GM18858 (cell line): Measurements from ENCODE around the gene SPATA13.

ENCODE experiments used
- ATAC-seq: cut with Tn5 transposase; IDR thresholded peaks from one replicate; pipeline ENCODE4 v1.9.1; 2021; ENCODE audit not compliant: unreplicated experiment

Gene SPATA13

DNA sequence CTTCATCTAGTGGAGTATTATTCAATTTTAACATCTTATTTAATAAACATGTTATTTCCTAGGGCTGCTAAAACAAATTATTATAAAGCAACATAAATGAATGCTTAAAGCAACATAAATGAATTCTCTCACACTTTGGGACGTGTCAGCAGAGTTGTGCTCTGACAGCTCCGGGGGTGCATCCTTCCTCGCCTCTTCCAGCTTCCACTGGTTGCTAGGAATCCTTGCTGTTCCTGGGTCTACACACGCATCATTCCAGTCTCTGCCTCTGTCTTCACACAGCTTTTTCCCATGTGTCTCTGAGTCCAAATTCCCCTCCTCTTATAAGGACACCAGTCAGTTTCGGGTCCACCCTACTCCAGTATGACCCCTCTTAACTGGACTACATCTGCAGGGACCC, 21.6 kb upstream of the SPATA13 start:
- ATAC-seq: no peak

DNA sequence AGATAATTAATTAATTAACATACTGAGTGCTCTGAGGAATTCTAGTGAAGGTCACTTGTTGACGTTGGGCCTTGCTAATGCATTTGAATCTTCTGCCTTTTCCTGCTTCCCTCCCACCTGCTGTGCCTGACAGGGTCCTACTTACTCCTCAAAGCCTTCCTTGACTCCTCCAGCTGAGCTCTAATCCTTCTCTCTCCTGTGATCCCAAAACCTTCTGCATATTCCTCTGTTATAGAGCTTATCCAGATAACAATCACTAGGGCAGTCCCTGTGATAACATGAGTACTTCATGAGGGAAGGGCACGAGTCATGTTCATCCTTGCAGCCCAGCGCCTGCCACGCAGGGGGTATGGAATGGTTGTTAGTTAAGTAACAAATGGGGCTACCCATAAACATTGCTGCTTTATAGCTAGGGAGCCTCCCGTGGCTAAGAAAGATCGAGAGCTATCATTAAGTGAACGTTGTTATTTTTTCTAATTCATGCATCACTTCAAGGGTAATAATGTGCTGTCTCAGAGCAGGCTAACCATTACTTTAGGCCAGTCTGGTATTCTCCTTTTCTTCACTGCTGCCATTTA, 19.1 kb upstream of the SPATA13 start:
- no peak for ATAC-seq

DNA sequence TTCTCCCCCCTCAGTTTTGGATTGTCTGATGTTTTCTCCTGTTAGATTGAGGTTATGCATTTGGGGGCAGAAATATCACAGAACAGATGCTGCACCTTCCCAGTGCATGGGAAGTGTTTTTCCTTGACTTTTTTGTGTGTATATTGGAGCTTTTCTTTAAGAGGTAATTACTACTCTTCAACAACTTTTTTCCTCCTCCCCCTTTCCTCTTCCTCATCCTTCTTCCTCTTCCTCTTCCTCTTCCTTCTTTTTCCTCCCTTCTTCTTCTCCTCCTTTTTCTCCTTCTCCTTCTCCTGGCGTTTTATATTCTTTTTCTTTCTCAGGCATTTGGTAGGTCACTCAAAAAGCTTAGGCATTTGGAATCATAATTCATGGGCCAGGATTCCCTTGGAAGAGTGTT, 18.1 kb upstream of the SPATA13 start:
- ATAC-seq: no peak

DNA sequence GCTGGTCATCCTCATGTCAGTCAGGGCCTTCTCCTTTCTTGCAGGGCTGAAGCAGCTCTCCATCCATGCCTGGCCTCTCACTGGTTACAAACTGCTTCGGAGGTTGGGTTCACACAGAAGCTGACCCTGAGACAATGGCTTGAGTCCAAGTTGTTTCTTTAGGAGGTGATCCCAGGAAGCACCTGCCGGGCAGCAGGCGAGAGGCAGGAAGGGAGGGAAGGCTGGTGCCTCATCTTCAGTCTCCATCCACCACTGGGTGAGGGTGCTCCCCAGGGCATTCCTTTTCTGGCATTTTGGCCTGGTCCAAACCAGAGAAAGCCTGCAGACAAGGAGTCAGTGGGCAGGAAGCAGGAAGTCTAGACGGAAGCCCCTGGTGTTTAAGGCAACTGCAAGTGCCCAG, 17.6 kb upstream of the SPATA13 start:
- no peak for ATAC-seq

DNA sequence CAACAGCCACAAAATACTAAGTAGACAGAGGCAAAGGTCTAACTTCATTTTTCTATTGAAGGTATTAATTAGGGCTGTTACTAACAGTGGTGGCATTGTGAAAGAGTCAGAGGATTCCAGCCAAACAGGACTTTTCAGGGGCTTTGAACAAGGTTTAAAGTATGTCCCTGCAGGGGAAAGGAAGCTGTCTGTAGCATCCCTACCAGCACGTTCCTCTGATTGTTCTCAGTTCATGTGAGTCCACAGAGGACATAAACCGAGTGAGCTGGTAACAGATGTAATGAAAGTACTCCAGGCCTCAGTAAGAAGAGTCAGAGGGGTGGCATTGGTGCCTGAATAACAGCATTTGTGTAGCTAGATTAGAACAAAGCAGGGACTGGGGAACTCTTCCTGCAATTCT, 15.3 kb upstream of the SPATA13 start:
- ATAC-seq: no peak

DNA sequence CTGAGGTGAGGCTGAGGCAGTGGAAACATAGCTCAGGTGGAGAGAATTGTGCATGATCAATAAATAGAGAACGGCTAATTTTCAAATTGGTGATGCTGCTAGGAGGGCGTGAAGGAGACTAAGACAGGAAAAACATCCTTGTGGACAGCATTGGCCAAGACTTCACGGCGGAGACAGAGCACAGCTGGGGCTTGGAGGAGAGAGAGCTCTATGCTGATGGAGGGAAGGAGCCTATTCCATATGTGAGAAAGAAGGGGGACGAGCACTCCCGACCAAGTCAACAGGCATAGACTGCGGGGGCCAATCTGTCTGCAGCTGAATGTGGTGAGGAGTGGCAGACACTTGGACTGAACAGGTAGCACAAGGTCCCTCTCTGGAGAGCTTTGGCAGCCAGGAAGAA, 14.8 kb upstream of the SPATA13 start:
- ATAC-seq: no peak

DNA sequence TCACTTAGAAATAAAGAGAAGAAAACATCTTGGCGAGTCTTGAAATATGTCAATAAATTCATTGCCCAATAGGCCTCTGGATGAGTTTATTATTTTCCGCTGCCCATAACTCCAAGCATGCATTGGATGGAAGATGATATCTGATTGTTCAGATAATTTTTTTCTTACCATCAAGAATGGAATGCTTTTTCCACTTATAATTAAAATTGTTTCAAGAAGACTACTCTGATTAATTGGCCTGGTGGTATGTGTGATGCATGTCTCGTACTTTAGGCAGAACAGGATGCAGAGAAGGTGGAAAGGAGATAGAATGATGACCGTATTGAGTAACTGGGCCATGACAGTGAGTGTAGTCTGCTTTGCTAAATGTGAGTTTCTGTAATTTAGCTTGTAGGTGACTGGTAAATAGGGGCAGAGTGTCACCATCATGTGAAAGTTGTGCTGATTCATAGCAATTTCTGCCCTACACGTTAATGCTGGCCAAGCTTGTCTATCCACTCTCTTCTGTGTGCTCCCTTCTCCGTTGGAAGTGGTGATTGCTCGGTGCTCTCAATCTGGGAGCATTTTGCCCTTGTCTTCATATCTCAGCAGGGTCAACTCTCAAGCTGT, 13.5 kb upstream of the SPATA13 start:
- ATAC-seq: no peak

DNA sequence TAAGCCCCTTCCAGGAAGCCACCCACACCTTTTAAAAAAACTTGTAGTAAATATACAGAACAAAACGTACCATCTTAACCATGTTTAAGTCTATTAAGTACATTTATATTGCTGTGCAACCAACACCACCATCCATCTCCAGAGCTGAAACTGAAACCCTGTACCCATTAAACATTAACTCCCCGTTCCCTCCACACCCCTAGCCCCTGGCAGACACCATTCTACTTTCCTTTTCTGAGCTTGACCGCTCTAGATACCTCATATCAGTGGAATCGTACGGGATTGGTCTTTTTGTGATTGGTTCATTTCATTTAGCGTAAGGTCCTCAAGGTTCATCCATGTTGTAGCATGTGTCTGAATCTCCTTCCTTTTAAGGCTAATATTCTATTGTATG, 13.0 kb upstream of the SPATA13 start:
- ATAC-seq: no peak

DNA sequence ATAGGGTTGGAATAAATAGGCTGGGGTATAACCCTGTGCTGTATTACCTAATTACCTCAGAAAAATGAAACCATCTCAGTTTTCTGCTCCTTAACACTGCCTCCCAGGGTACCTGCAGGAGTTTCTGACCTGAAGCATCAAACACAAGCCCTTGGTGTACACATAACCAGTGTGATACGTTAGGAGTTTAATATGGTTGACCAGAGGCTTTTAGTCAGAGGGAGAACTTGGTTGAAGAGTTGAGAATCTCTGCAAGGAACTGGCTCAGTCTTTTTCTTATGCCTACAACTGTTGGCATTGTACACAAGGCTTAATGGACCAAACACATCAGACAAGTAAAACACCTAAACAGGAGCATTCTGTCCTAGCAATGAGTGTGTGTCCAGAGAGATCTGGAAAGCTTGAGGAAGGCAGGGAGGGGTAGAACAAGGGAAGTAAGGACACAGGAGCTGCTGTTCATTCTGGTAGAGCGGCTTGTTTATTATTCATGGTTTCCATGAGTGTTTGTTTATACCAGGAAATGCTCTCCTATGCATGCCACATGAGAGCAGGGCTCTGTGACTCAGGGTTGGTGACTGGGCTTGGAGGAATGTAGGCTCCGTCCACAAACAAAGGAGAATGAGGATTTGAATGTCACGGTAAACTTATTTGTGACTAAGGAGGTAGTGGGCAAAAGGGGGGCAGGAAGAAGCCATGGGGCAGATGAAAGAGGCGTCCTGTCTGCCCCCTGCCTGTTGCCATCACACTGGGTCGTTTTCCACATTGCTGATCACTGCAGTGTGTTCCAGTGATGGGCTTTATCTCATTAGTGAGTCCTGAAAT, 11.9 kb upstream of the SPATA13 start:
- ATAC-seq: no peak

DNA sequence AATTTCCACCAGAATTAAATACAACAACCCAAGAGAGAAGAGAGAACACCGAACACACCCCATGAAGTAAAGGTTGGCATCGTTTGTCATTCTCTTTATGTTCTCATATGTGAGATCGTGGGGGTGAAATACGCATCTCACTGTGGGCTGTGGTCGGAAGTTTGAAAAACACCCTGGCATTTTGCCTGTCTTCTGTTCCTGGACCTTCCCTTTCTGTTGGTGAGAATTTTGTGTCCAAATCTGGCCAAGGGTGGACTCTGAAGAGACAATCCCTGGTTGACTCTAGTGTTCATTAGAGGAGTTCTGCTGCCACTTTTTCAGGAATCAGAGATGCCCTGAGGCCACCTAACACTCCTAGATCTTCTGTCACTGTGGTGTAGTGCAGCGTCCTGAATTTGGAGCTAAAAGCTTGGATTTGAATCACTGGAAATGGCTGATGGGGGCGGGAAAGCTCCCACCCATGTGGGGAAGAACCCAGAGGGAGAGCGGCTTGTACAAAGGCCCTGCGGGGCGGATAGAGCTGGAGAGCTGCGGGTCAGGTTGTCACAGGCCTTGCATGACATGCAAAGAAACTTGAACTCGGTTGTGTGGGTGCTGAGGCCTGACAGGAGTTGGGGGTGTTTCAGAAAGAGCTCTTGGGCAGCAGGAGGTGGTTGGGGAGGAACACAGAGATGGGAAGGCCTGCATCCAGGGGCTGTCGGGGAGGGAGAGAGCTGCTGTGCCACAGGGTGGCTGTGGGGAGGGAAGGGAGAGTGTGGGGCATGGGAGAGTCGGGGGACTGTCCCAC, 11.1 kb upstream of the SPATA13 start:
- ATAC-seq: no peak

DNA sequence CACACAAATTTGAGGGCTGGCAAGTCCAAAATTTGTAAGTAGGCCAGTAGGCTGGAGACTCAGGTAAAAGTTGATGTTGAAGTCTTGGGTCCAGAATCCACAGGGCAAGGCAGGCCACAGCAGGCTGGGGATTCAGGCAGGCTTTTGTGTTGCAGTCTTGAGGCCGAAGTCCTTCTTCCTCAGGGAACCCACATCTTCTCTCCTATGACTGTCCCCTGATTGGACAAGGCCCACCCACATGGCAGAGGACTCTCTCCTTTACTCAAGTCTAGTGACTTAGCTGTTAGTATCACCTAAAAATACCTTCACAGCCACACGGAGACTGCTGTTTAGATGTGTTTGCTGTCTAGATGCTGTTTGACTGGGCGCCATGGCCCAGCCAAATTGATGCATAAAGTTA, 9.9 kb upstream of the SPATA13 start:
- no peak for ATAC-seq

DNA sequence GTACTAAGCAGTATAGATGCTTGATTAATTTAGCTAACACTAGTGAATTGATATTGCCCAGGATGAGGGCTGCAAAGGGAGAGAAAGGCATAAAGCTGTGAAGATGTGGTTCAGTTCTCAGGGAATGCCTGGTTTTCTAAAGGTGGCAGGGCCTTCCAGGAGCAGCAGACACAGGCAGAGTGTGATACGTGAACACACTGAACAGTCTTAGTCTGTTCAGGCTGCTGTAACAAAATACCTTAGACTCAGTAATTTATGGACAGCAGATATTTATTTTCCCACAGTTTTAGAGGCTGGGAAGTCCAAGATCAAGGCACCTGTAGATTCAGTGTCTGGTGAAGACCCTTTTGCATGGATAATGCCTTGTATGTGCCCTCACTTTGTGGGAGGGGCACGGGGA, 8.7 kb upstream of the SPATA13 start:
- no peak for ATAC-seq

DNA sequence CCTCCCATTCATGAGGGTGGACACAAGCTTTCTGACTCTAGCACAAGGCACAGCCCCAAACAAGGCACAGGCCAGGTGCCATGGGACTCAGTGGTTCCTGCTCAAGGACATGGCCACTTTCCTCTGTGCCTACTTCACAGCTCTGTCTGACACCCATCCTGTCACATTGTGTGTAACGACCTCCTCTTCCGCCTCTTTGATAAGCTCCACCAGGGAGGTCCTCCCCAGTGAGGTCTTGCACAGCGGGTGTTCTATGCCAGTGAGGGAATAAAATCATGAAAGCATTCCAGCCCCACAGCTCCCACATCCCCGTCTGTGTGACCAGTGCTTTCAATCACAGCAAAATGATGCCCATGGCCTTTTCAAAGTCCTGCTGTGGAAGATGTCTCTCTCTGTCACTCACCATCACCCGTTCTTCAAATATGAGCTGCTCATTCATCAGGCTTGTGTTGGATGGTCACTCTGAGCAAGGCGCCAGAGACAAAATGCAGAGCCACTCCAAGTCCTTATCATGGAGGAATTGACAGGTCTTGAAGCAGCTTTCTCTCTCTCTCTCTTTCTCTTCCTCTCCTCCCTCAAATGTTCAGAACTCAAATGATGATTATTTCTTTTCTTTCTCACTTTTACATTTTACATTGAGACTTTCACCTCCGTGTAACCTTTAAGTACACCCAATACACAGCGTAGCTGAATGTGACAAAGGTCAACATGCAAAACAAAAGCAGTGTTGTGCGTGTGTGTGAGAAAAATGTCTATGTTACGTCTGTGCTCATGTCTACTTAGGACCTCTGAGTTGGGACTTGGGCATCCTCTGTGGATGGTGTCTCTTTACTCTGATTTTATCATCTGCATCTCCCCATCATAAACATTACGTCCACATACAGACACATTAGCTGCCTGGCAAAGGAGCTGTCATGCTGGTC, 8.0 kb upstream of the SPATA13 start:
- no peak for ATAC-seq

DNA sequence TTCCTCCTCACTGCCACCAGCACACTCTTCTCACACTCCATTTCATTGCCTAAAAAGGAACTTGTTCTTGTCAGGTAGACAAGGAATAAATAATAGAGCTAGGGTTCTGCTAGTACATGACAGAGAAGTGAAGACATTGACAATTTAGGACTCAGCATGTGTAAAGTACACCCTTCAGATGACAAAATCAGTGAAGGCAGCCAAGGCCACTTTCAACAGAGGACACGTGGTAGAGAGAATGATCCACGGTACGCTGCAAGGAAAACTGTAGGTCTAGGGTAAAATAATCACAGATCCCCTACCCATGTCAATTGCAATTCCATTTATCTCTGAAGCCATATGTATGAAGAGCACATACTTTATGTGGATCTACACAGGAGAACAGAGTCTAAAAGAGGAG, 7.2 kb upstream of the SPATA13 start:
- no peak for ATAC-seq

DNA sequence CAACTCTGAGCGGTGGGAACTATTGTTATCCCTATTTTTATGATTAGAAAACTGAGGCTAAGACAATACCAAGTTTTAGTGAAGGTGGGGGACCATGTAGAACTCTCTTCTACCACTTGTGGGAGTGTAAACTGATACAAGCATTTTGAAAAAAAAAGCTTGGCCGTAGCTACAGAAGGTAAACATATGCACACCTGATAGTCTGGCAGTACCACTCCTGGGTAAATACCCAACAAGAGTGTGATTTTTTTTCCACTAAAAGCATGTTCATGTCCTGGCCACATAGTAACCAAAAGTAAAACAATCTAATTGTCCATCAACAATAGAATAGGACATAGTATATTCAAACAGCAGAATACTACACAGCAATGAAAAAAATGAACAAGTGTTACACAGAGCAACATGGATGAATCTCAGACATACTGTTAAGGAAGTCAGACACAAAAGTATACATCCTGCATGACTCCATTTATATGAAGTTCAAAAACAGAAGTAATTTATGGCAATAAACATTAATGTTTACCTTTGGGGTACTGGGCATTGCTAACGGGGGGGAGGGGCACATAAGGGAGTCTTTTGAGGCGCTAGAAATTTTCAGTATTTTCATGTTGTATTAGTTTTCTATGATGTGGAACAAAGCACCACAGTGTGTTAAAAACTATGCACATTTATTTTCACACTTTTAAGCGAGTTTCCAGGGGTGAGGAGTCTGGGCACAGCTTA, 6.4 kb upstream of the SPATA13 start:
- ATAC-seq: no peak

DNA sequence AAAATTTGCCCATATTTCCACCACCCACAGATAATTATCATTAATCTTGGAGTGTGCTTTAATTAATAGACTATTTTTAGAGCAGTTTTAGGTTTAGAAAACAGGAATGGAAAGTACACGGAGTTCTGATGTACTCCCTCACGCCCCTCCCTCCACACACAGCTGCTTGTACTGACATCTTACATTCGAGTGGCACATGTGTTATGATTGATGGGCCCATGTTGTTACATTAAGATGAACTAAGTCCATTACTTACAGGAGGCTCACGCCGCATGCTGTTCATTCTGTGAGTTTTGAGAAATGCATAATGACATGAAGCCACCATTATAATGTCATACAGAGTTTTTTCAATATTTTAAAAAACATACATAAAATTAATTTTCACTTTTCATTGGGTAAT, 1.2 kb upstream of the SPATA13 start:
- no peak for ATAC-seq

DNA sequence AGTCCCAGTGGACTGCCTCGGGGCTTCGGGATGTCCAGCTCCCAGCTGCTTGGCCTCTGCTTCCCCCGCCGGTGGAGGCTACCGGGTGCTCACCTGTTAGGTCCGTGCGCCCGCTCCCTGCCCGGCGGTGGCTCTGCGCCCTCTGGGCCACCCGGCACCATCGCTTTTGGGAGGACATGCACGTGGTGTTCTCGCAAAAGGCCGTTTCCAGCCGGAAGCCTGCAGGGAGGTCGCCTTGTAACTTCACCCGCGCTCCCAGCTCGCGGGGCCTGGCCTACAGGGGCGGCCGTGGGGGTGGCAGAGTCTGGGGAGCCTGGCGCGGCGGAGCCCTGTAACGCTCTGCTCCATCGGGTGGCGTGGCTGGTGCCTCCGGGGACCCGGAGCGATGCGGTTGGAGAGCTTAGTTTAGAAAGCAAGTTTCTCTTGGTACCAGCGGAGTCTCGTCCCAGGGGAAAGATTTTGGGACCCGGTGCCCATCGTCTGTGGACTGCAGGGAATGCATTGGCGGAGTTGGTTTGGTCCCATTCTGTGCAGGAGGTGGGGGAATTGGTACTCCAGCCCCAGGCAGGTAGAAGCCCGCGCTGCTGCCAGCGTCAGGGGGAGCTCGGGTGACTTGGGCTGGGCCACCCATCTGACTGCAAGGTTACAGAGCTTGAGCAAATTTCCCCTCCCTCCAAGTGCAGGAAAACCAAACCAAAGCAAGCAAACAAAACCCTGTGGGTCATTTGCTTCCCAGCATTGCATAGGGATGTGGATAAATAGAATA, 673 bp downstream of the SPATA13 start:
- peak; percentile 29 for ATAC-seq

DNA sequence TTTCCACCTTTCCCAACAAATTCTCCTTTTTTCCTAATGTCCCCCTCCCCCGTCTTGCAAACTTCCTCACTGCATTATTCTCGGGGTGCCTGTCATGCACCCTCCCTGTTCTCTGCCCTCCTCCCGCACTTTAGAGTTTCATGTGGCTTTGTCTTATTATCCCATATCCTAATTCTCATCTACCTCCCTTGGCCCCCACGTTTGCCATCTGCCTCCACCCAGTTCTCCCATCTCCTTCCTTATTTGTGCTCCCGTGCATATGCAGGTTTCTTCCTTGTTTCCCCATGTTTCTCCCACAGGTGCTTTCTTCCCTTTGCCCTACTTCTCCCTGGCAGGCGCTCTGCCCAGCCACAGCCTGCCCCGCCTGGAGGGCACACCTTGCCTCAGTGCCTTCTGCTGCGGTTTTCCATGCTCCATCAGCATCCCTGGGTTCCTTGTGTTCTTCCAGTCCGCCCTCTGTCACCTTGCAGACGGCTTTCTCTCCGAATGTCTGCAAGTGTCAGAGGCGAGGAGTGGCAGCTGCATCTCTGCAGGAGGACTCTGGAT, 1.5 kb downstream of the SPATA13 start:
- ATAC-seq: no peak

DNA sequence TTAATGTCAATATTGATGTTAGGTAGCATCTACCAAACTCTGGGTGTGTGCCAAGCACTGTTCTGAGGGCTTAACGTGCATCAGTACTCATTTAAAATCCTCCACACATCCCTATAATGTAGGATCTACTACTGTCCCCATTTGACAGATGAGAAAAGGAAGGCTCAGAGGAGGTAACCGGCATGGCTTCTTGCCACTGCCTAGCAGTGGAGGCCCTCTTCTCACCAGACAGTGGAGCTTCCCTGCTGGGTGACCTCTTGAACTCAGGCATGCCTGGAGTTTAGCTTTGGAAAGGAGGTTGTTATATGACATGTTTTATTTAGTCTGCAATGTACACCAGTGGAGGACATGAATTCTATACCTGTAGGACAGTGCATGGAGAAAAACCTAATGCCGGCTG, 2.1 kb downstream of the SPATA13 start:
- ATAC-seq: no peak
